MM.1S (cell line): ENCODE measurements around the gene EXOC4.

Experiments
- DNase-seq: peaks from one replicate; pipeline ENCODE4 v3.0.0-alpha.2; 2015
- H2AFZ ChIP-seq: fragments of 300-600 bp; sonication (generic); 2 replicates; pipeline ENCODE4 v1.6.0; 2016; ENCODE audit warnings: antibody characterized with exemption, low read length
- H3F3A ChIP-seq: fragments of 300-600 bp; sonication (generic); 2 replicates; pipeline ENCODE4 v1.6.1; 2016; ENCODE audit warnings: mild to moderate bottlenecking, antibody characterized with exemption, low read length, moderate library complexity, mixed read lengths; ENCODE audit not compliant: insufficient read depth
- H3K27ac ChIP-seq: fragments of 300-600 bp; sonication (generic); 2 replicates; pipeline ENCODE4 v1.5.1; 2016; ENCODE audit warnings: mild to moderate bottlenecking, low read length
- H3K27me3 ChIP-seq: fragments of 300-600 bp; sonication (generic); replicated peaks from 2 replicates; pipeline ENCODE4 v1.6.0; 2016; ENCODE audit warnings: low read length; ENCODE audit not compliant: insufficient read depth
- H3K36me3 ChIP-seq: fragments of 300-600 bp; sonication (generic); replicated peaks from 2 replicates; pipeline ENCODE4 v1.6.1; 2016; ENCODE audit warnings: mild to moderate bottlenecking, low read length, mixed read lengths; ENCODE audit not compliant: insufficient read depth
- H3K4me1 ChIP-seq: fragments of 300-600 bp; sonication (generic); 2 replicates; pipeline ENCODE4 v1.6.1; 2016; ENCODE audit warnings: low read length, mixed read lengths
- H3K4me2 ChIP-seq: fragments of 300-600 bp; sonication (generic); 2 replicates; pipeline ENCODE4 v1.6.0; 2016; ENCODE audit warnings: low read depth, low read length
- H3K4me3 ChIP-seq: fragments of 300-600 bp; sonication (generic); 2 replicates; pipeline ENCODE4 v1.5.1; 2016; ENCODE audit warnings: low read length, mixed read lengths
- H3K79me2 ChIP-seq: fragments of 300-600 bp; sonication (generic); 2 replicates; pipeline ENCODE4 v1.6.1; 2016; ENCODE audit warnings: mixed run types, low read length, mixed read lengths
- H3K9ac ChIP-seq: fragments of 300-600 bp; sonication (generic); 2 replicates; pipeline ENCODE4 v1.6.1; 2016; ENCODE audit warnings: low read length, mixed read lengths
- H3K9me2 ChIP-seq: fragments of 300-600 bp; sonication (generic); replicated peaks from 2 replicates; pipeline ENCODE4 v1.6.1; 2016; ENCODE audit warnings: mild to moderate bottlenecking, low read length, mixed read lengths; ENCODE audit not compliant: insufficient read depth
- H3K9me3 ChIP-seq: fragments of 300-600 bp; sonication (generic); replicated peaks from 2 replicates; pipeline ENCODE4 v1.6.1; 2016; ENCODE audit warnings: mild to moderate bottlenecking, low read length, mixed read lengths; ENCODE audit not compliant: insufficient read depth
- H4K20me1 ChIP-seq: fragments of 300-600 bp; sonication (generic); 2 replicates; pipeline ENCODE4 v1.6.1; 2016; ENCODE audit warnings: mild to moderate bottlenecking, low read length, moderate library complexity, mixed read lengths; ENCODE audit not compliant: insufficient read depth
- EZH2 ChIP-seq: fragments of 300-600 bp; sonication (generic); optimal IDR thresholded peaks from 2 replicates; pipeline ENCODE3; 2017; ENCODE audit warnings: low read depth, mild to moderate bottlenecking, antibody characterized with exemption, low read length, mixed read lengths
- EZH2phosphoT487 ChIP-seq: fragments of 300-600 bp; sonication (generic); IDR thresholded peaks from 2 replicates; pipeline ENCODE4 v1.6.1; 2018; ENCODE audit warnings: antibody characterized with exemption, low read length
- TF ChIP-seq, protein P1 (sequence below): fragments of 300-600 bp; sonication (generic); IDR thresholded peaks from 2 replicates; pipeline ENCODE4 v1.5.1; 2016; ENCODE audit warnings: antibody characterized with exemption, low read length, mixed read lengths

Gene EXOC4

DNA sequence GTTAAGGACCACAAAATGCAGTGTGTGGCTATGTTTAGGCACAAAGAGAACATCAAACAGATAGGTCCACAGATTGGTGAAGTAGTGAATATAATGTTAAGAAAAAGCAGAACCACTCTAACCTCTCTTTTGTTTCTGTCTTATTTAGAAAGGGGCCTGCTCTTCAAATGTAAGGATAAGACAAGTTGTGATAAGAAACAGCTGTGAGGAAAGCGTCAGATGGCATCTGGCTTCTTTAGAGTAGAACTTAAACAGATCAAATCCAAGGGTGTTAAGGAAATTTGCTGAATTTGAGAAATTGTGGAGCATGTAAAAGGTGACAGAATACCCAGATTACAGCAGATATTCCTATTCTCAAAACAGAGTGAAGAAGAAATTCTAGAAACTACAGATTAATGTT lies 723.3 kb downstream of the EXOC4 start:
- no peak overlapping the region for H3K4me3 ChIP-seq
- H3K27me3 ChIP-seq: no peaks in the 10 kb centered on the region
- H3K9me3 ChIP-seq: no peaks in the 10 kb centered on the region
- no peaks in the 10 kb centered on the region for H3K9me2 ChIP-seq
- H3K9ac ChIP-seq: no peak overlapping the region
- no peak overlapping the region for H2AFZ ChIP-seq
- H3K27ac ChIP-seq: no peak overlapping the region
- H3K79me2 ChIP-seq: no peaks in the 10 kb centered on the region
- no peaks in the 10 kb centered on the region for H4K20me1 ChIP-seq
- no peaks in the 10 kb centered on the region for H3K4me1 ChIP-seq
- DNase-seq: no peak
- no peaks in the 10 kb centered on the region for H3K36me3 ChIP-seq
- no peaks in the 10 kb centered on the region for H3F3A ChIP-seq
- no peak overlapping the region for H3K4me2 ChIP-seq
- TF ChIP-seq EZH2: no peak
- TF ChIP-seq, protein P1, sequence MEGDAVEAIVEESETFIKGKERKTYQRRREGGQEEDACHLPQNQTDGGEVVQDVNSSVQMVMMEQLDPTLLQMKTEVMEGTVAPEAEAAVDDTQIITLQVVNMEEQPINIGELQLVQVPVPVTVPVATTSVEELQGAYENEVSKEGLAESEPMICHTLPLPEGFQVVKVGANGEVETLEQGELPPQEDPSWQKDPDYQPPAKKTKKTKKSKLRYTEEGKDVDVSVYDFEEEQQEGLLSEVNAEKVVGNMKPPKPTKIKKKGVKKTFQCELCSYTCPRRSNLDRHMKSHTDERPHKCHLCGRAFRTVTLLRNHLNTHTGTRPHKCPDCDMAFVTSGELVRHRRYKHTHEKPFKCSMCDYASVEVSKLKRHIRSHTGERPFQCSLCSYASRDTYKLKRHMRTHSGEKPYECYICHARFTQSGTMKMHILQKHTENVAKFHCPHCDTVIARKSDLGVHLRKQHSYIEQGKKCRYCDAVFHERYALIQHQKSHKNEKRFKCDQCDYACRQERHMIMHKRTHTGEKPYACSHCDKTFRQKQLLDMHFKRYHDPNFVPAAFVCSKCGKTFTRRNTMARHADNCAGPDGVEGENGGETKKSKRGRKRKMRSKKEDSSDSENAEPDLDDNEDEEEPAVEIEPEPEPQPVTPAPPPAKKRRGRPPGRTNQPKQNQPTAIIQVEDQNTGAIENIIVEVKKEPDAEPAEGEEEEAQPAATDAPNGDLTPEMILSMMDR: no peak
- TF ChIP-seq EZH2phosphoT487: no peak

DNA sequence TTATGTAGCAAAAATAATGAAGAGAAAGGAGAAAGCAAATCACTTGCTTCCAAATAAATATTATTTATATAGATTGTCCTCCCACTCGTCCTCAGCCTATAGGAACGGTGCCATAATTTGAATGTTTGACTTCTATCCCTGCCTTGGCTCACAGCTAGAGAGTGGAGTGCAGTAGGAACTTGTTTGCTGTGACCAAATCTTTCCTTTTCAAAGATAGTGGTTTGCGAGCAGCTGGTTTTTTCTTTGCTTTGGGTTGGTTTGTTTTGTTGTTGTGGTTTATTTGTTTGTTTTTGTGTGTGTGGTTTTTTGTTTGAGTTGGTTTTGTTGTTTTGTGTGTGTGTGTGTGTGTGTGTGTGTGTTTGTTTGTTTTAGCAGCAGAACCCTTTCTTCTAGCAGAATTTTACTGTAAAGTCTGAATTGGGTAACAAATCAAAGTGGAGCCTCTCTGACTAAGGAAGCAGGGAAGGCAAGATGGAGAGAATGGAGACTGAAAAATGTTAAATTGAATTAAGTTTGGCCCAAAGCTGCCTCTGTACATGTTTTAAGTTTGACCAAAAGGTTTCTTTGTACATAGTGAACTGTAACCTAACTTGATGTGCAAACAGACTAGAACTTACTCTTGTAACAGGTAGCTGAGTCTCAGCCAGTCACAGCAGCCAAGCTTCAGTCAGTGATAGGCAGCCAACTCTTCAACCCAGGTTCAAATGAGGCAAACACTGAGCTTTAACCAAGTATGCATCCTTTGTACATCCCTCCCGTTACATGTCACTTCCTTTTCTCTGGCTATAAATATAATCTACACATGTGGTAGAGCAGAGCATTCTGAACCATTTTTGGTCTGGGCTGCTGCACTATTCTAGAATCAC lies 724.8 kb downstream of the EXOC4 start:
- TF ChIP-seq EZH2phosphoT487: no peak
- TF ChIP-seq, protein P1: no peak
- H3K27ac ChIP-seq: no peak overlapping the region

DNA sequence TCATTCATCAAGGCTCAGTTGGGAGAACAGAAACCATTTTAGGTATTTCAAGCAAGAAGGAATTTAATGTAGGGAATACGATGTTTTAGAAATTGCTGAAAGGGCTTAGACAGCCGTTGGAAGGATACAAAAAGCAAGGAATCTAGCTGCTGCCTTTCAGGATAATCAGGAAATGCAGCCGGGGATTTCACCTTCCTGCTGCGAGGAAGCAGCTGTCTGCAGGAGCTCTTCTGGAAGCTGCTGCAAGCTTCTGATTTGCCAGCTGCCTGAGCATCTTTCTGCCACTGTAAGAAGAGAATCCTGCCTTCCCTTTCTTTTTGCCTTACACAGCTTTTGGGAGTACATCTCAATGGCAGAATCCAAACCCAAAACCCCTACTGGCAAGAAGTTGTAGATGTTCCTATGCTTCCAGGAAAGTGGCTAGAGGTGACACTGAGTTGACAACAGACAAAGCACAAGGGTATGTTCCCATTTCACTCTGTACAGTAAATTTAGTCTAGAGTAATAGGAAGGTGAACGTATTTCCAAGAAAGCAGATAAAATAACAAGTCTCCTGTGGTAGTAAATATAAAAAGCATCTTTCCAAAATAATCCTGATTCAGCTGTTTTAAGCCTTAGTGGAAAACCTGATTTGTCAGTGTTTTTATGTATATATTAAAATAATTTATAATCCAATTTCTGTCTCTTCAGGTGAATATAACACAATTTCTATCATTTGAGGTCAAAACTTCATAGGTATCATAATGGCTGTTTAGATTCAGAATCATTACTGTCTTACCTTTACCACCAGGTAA lies 725.8 kb downstream of the EXOC4 start:
- TF ChIP-seq, protein P1: no peak
- TF ChIP-seq EZH2phosphoT487 (no peak), EZH2 (no peak)
- no peaks in the 10 kb centered on the region for H3K4me1 ChIP-seq
- H3K4me2 ChIP-seq: no peak overlapping the region
- H3K27me3 ChIP-seq: no peaks in the 10 kb centered on the region
- no peaks in the 10 kb centered on the region for H3K9me3 ChIP-seq
- no peaks in the 10 kb centered on the region for H3K79me2 ChIP-seq
- no peaks in the 10 kb centered on the region for H4K20me1 ChIP-seq
- no peak overlapping the region for H2AFZ ChIP-seq
- no peaks in the 10 kb centered on the region for H3K9me2 ChIP-seq
- H3K9ac ChIP-seq: no peak overlapping the region
- DNase-seq: no peak
- H3K36me3 ChIP-seq: no peaks in the 10 kb centered on the region
- H3K4me3 ChIP-seq: no peak overlapping the region
- H3K27ac ChIP-seq: no peak overlapping the region
- H3F3A ChIP-seq: no peaks in the 10 kb centered on the region

More for the DNA sequence above, 724.8 kb downstream of the EXOC4 start:
- Histone ChIP-seq H3K4me3 (no peak overlapping the region), H2AFZ (no peak overlapping the region), H3K9me3 (no peaks in the 10 kb centered on the region), H3F3A (no peaks in the 10 kb centered on the region), H3K9ac (no peak overlapping the region), H3K36me3 (no peaks in the 10 kb centered on the region), H3K4me2 (no peak overlapping the region), H3K27me3 (no peaks in the 10 kb centered on the region), H3K9me2 (no peaks in the 10 kb centered on the region), H3K4me1 (no peaks in the 10 kb centered on the region), H4K20me1 (no peaks in the 10 kb centered on the region), H3K79me2 (no peaks in the 10 kb centered on the region)
- DNase-seq: peak; percentile 15
